Measurements from ENCODE around the gene CCAR1. TPM values are rescaled to one million over a fixed set of nuclear protein-coding genes. Genes with fewer than 3 reads are reported as not detected.

The CCAR1 gene, protein sequence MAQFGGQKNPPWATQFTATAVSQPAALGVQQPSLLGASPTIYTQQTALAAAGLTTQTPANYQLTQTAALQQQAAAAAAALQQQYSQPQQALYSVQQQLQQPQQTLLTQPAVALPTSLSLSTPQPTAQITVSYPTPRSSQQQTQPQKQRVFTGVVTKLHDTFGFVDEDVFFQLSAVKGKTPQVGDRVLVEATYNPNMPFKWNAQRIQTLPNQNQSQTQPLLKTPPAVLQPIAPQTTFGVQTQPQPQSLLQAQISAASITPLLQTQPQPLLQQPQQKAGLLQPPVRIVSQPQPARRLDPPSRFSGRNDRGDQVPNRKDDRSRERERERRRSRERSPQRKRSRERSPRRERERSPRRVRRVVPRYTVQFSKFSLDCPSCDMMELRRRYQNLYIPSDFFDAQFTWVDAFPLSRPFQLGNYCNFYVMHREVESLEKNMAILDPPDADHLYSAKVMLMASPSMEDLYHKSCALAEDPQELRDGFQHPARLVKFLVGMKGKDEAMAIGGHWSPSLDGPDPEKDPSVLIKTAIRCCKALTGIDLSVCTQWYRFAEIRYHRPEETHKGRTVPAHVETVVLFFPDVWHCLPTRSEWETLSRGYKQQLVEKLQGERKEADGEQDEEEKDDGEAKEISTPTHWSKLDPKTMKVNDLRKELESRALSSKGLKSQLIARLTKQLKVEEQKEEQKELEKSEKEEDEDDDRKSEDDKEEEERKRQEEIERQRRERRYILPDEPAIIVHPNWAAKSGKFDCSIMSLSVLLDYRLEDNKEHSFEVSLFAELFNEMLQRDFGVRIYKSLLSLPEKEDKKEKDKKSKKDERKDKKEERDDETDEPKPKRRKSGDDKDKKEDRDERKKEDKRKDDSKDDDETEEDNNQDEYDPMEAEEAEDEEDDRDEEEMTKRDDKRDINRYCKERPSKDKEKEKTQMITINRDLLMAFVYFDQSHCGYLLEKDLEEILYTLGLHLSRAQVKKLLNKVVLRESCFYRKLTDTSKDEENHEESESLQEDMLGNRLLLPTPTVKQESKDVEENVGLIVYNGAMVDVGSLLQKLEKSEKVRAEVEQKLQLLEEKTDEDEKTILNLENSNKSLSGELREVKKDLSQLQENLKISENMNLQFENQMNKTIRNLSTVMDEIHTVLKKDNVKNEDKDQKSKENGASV
- total RNA-seq: 10 to 100 TPM; 87.4 to 98.6 TPM
- 16.2 TPM for polyA plus RNA-seq (ENCODE audit: insufficient read depth, low read depth, low replicate concordance)
- long read RNA-seq, donor 1, partial matches to known transcripts: 37 of 40 reads
- long read RNA-seq, donor 1, other reads (novel, unspliced or antisense): 0 of 40 reads
- long read RNA-seq, donor 2, partial matches to known transcripts: 24 of 26 reads
- long read RNA-seq, donor 2, other reads (novel, unspliced or antisense): 0 of 26 reads

DNA sequence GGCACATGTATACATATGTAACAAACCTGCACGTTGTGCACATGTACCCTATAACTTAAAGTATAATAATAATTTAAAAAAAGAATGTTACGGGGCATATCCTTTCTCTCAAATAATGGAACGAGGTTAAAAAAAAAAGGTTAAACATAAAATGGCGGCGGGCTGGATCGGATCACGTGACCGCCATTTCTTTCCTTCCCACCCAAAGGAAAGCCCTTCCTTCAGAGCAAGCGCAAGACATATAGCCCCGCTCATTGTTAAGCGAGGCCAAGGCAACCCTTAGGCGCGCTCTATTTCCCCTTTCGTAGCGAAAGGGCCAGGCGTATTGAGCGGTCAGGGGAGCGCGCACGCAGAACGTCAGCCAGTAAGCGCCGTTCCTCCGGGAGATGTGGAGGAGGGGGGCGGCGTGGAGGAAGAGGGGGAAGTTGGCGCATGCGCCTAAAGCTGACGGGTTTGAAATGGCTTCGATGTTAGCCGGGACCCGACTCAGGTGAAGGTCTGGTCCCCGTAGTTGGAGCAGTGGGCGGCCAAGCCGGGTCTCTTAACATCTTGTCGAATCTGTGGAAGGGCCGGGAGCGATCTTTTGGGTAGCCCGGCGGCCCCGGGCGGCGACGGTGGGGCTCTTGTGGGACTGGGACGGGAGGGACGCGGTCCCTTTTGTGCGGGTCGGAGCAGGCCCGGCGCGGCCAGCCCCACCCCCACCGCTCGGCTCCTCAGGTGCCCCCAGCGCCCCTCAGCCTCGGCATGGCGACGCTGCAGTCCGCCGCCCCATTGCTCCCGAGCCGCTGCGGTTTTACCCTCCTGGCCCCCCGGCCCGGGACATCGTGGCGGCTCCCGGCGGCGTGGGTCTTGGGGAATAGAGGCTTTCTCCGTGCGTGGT lies at the start of gene CCAR1:
Gene CCAR1, plus strand, starts transcription at position 447 of the 880 bp plus-strand sequence. CDS start 1,266 bp downstream, outside the sequence.
- intact Hi-C loops (cut with DNase I; ENCODE audit: low total_unique reads): no loop called here
- no peaks in the 10 kb centered on the region for H3K9me3 ChIP-seq
- WGBS, 2 donors: 0% methylated on average over 34 to 64 of the region's 72 CpGs

DNA sequence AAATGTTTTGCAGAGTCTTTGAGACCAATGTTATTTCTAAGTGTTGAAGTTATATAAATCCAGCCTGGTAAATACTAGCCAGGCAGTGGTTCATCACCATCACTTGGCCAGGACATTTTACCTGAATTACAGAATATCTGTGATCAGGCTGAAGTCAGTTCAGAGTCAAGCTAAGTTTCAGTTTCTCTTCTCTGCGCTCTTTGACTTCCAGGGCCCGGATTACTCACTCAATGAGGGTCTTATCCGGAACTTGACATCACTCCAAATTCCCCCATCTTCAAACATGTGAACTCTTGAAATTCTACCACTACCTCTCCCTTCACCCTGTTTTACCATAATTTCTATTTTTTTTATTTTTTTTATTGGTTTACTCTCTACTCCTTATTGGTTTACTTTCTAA lies 36.6 kb upstream of the CCAR1 start:
- 88 to 94% methylated on average over 3 of the region's 3 CpGs for WGBS, 2 donors
- Histone ChIP-seq H3K4me1 (no peaks in the 10 kb centered on the region), H3K9me3 (no peaks in the 10 kb centered on the region), H3K4me3 (no peak overlapping the region), H3K36me3 (ENCODE audit: low read depth, missing control alignments) (no peaks in the 10 kb centered on the region), H3K27ac (no peak overlapping the region), H3K27me3 (no peaks in the 10 kb centered on the region)
- intact Hi-C loops (cut with DNase I; ENCODE audit: low total_unique reads): no loop called here
- no peak for DNase-seq
- no peak for TF ChIP-seq POLR2A (IDR thresholded peaks at IDR 0.05)
- TF ChIP-seq, protein P1, sequence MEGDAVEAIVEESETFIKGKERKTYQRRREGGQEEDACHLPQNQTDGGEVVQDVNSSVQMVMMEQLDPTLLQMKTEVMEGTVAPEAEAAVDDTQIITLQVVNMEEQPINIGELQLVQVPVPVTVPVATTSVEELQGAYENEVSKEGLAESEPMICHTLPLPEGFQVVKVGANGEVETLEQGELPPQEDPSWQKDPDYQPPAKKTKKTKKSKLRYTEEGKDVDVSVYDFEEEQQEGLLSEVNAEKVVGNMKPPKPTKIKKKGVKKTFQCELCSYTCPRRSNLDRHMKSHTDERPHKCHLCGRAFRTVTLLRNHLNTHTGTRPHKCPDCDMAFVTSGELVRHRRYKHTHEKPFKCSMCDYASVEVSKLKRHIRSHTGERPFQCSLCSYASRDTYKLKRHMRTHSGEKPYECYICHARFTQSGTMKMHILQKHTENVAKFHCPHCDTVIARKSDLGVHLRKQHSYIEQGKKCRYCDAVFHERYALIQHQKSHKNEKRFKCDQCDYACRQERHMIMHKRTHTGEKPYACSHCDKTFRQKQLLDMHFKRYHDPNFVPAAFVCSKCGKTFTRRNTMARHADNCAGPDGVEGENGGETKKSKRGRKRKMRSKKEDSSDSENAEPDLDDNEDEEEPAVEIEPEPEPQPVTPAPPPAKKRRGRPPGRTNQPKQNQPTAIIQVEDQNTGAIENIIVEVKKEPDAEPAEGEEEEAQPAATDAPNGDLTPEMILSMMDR (IDR thresholded peaks at IDR 0.05): no peak

More for the DNA sequence above, at the start of gene CCAR1:
- peak; percentile 43 for TF ChIP-seq POLR2A (IDR thresholded peaks at IDR 0.05)
- TF ChIP-seq, protein P1 (IDR thresholded peaks at IDR 0.05): no peak
- H3K36me3 ChIP-seq (ENCODE audit: low read depth, missing control alignments): no peaks in the 10 kb centered on the region
- DNase-seq: peak; percentile 98
- peaks cover 10% of the 10 kb centered on the region for H3K4me1 ChIP-seq
- H3K27ac ChIP-seq: peak within 1 kb of the TSS; percentile 94 to 99
- peak within 1 kb of the TSS; percentile 69 to 96 for H3K4me3 ChIP-seq
- H3K27me3 ChIP-seq: no peaks in the 10 kb centered on the region

DNA sequence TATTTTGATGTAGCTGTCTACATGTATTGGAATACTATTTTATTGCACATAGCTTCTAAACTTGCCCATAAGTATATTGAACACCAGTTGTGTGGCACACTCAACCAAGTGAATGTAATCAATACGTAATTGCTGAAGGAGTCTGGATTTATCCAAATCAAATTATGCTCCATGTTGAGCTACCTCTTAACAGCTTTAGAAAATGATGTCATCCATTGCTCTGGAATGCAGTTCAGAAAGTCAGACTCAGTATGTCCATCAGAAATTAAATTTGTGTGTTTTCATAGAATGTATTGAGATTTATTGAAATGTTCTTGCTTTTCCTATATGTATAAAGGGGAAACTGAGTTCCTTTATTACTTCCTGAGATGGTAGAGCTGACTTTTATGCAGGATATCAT lies 25.0 kb upstream of the CCAR1 start:
- DNase-seq: no peak
- intact Hi-C loops (cut with DNase I; ENCODE audit: low total_unique reads): no loop called here
- Histone ChIP-seq H3K27ac (no peak overlapping the region), H3K9me3 (no peaks in the 10 kb centered on the region), H3K27me3 (no peaks in the 10 kb centered on the region), H3K4me3 (no peak overlapping the region), H3K4me1 (no peaks in the 10 kb centered on the region), H3K36me3 (ENCODE audit: low read depth, missing control alignments) (no peaks in the 10 kb centered on the region)
- 89 to 96% methylated on average over 1 of the region's 1 CpG for WGBS, 2 donors
- TF ChIP-seq POLR2A (IDR thresholded peaks at IDR 0.05): no peak
- TF ChIP-seq, protein P1 (IDR thresholded peaks at IDR 0.05): no peak

DNA sequence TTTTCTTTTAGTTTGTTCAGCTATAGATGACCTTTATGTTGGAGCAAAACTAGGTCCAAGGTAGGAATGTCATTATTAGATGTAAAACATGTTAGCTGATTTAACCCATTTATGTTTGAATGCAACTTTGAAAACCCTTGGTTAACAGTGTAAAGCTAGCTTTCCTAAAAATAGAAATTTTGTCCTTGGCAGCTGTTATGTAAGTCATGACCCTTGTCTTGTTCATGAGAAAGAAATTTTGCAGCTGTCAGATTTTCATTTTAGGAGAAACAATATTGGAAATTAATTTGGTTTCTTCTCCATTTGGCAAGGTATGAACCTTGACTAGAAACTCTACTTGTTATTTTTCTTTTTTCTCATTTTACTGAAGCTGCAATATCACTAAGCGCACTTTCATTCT lies 23.9 kb upstream of the CCAR1 start:
- TF ChIP-seq, protein P1 (IDR thresholded peaks at IDR 0.05): no peak
- no peak for TF ChIP-seq POLR2A (IDR thresholded peaks at IDR 0.05)
- H3K36me3 ChIP-seq (ENCODE audit: low read depth, missing control alignments): no peaks in the 10 kb centered on the region
- no peak for DNase-seq
- no peak overlapping the region for H3K27ac ChIP-seq
- no peaks in the 10 kb centered on the region for H3K4me1 ChIP-seq
- no peaks in the 10 kb centered on the region for H3K9me3 ChIP-seq
- intact Hi-C loops (cut with DNase I; ENCODE audit: low total_unique reads): no loop called here
- WGBS, 2 donors: 94 to 100% methylated on average over 1 of the region's 1 CpG
- H3K4me3 ChIP-seq: no peak overlapping the region
- no peaks in the 10 kb centered on the region for H3K27me3 ChIP-seq

Data from testis (tissue), 5 donors.